MM.1S (cell line): Measurements from ENCODE around the gene LRRC3B.
A peak's percentile ranks its signal among the peaks of the same experiment; 100 is the strongest.

Experiments used
- DNase-seq: peaks from one replicate; pipeline ENCODE4 v3.0.0-alpha.2; 2015
- H2AFZ ChIP-seq: fragments of 300-600 bp; sonication (generic); 2 replicates; pipeline ENCODE4 v1.6.0; 2016; ENCODE audit warnings: antibody characterized with exemption, low read length
- H3F3A ChIP-seq: fragments of 300-600 bp; sonication (generic); 2 replicates; pipeline ENCODE4 v1.6.1; 2016; ENCODE audit warnings: mild to moderate bottlenecking, antibody characterized with exemption, low read length, moderate library complexity, mixed read lengths; ENCODE audit not compliant: insufficient read depth
- H3K27ac ChIP-seq: fragments of 300-600 bp; sonication (generic); 2 replicates; pipeline ENCODE4 v1.5.1; 2016; ENCODE audit warnings: mild to moderate bottlenecking, low read length
- H3K27me3 ChIP-seq: fragments of 300-600 bp; sonication (generic); replicated peaks from 2 replicates; pipeline ENCODE4 v1.6.0; 2016; ENCODE audit warnings: low read length; ENCODE audit not compliant: insufficient read depth
- H3K36me3 ChIP-seq: fragments of 300-600 bp; sonication (generic); replicated peaks from 2 replicates; pipeline ENCODE4 v1.6.1; 2016; ENCODE audit warnings: mild to moderate bottlenecking, low read length, mixed read lengths; ENCODE audit not compliant: insufficient read depth
- H3K4me1 ChIP-seq: fragments of 300-600 bp; sonication (generic); 2 replicates; pipeline ENCODE4 v1.6.1; 2016; ENCODE audit warnings: low read length, mixed read lengths
- H3K4me2 ChIP-seq: fragments of 300-600 bp; sonication (generic); 2 replicates; pipeline ENCODE4 v1.6.0; 2016; ENCODE audit warnings: low read depth, low read length
- H3K4me3 ChIP-seq: fragments of 300-600 bp; sonication (generic); 2 replicates; pipeline ENCODE4 v1.5.1; 2016; ENCODE audit warnings: low read length, mixed read lengths
- H3K79me2 ChIP-seq: fragments of 300-600 bp; sonication (generic); 2 replicates; pipeline ENCODE4 v1.6.1; 2016; ENCODE audit warnings: mixed run types, low read length, mixed read lengths
- H3K9ac ChIP-seq: fragments of 300-600 bp; sonication (generic); 2 replicates; pipeline ENCODE4 v1.6.1; 2016; ENCODE audit warnings: low read length, mixed read lengths
- H3K9me2 ChIP-seq: fragments of 300-600 bp; sonication (generic); replicated peaks from 2 replicates; pipeline ENCODE4 v1.6.1; 2016; ENCODE audit warnings: mild to moderate bottlenecking, low read length, mixed read lengths; ENCODE audit not compliant: insufficient read depth
- H3K9me3 ChIP-seq: fragments of 300-600 bp; sonication (generic); replicated peaks from 2 replicates; pipeline ENCODE4 v1.6.1; 2016; ENCODE audit warnings: mild to moderate bottlenecking, low read length, mixed read lengths; ENCODE audit not compliant: insufficient read depth
- H4K20me1 ChIP-seq: fragments of 300-600 bp; sonication (generic); 2 replicates; pipeline ENCODE4 v1.6.1; 2016; ENCODE audit warnings: mild to moderate bottlenecking, low read length, moderate library complexity, mixed read lengths; ENCODE audit not compliant: insufficient read depth
- CTCF ChIP-seq: fragments of 300-600 bp; sonication (generic); IDR thresholded peaks from 2 replicates; pipeline ENCODE4 v1.5.1; 2016; ENCODE audit warnings: antibody characterized with exemption, low read length, mixed read lengths
- EZH2 ChIP-seq: fragments of 300-600 bp; sonication (generic); optimal IDR thresholded peaks from 2 replicates; pipeline ENCODE3; 2017; ENCODE audit warnings: low read depth, mild to moderate bottlenecking, antibody characterized with exemption, low read length, mixed read lengths
- EZH2phosphoT487 ChIP-seq: fragments of 300-600 bp; sonication (generic); IDR thresholded peaks from 2 replicates; pipeline ENCODE4 v1.6.1; 2018; ENCODE audit warnings: antibody characterized with exemption, low read length

LRRC3B gene

GRCh38 chr3:26704736-26705135 lies 82.2 kb downstream of the LRRC3B start:
- H3K36me3 ChIP-seq = no peaks in the 10 kb centered on the region
- no peak overlapping the region for H3K27ac ChIP-seq
- H3K9me3 ChIP-seq = no peaks in the 10 kb centered on the region
- no peak overlapping the region for H2AFZ ChIP-seq
- H3K4me1 ChIP-seq = peaks cover 17% of the 10 kb centered on the region
- H3K4me2 ChIP-seq = no peak overlapping the region
- H3K79me2 ChIP-seq = no peaks in the 10 kb centered on the region
- no peaks in the 10 kb centered on the region for H3K9me2 ChIP-seq
- H3K9ac ChIP-seq = no peak overlapping the region
- H3K27me3 ChIP-seq = no peaks in the 10 kb centered on the region
- no peaks in the 10 kb centered on the region for H4K20me1 ChIP-seq
- 0 out of 2 replicates have a peak, but pooled peaks cover 3% of the 10 kb centered on the region for H3F3A ChIP-seq
- no peak overlapping the region for H3K4me3 ChIP-seq
- TF ChIP-seq EZH2phosphoT487 = no peak
- no peak for TF ChIP-seq EZH2
- no peak for TF ChIP-seq CTCF
- DNase-seq = no peak

GRCh38 chr3:26708501-26708900 lies 85.9 kb downstream of the LRRC3B start:
- H4K20me1 ChIP-seq = no peaks in the 10 kb centered on the region
- TF ChIP-seq EZH2 (no peak), EZH2phosphoT487 (no peak), CTCF (no peak)
- H3K4me3 ChIP-seq = no peak overlapping the region
- no peak overlapping the region for H3K9ac ChIP-seq
- H3F3A ChIP-seq = 0 out of 2 replicates have a peak, but pooled peaks cover 3% of the 10 kb centered on the region
- no peaks in the 10 kb centered on the region for H3K36me3 ChIP-seq
- no peaks in the 10 kb centered on the region for H3K9me3 ChIP-seq
- no peak for DNase-seq
- no peaks in the 10 kb centered on the region for H3K79me2 ChIP-seq
- H3K27me3 ChIP-seq = no peaks in the 10 kb centered on the region
- H3K27ac ChIP-seq = no peak overlapping the region
- no peaks in the 10 kb centered on the region for H3K9me2 ChIP-seq
- H3K4me2 ChIP-seq = no peak overlapping the region
- H3K4me1 ChIP-seq = peaks cover 10% of the 10 kb centered on the region
- no peak overlapping the region for H2AFZ ChIP-seq

GRCh38 chr3:26712211-26713026 lies 89.8 kb downstream of the LRRC3B start:
- Histone ChIP-seq H3K9me3 (no peaks in the 10 kb centered on the region), H3K27ac (no peak overlapping the region), H3K9ac (no peak overlapping the region), H3K9me2 (no peaks in the 10 kb centered on the region), H3F3A (no peaks in the 10 kb centered on the region), H3K4me1 (peaks cover 5% of the 10 kb centered on the region; the same call in 1 of the 2 replicates), H2AFZ (peak overlapping the region; percentile 66), H3K36me3 (no peaks in the 10 kb centered on the region), H3K4me3 (no peak overlapping the region), H4K20me1 (no peaks in the 10 kb centered on the region), H3K27me3 (no peaks in the 10 kb centered on the region), H3K79me2 (no peaks in the 10 kb centered on the region), H3K4me2 (peak overlapping the region; percentile 27; the same call in 1 of the 2 replicates)
- DNase-seq = peak; percentile 72
- TF ChIP-seq CTCF (peak; percentile 78), EZH2phosphoT487 (no peak), EZH2 (no peak)
